ENCODE measurements around the gene TSEN15.

Gene TSEN15

GRCh38 chr1:184110272-184111204 lies 59.0 kb downstream of the TSEN15 start:
- DNase-seq: no peak

GRCh38 chr1:184112176-184112948 lies 60.8 kb downstream of the TSEN15 start:
- DNase-seq: no peak

GRCh38 chr1:184113251-184113650 lies 61.7 kb downstream of the TSEN15 start:
- DNase-seq: no peak

GRCh38 chr1:184114818-184115398 lies 63.4 kb downstream of the TSEN15 start:
- DNase-seq: no peak

GRCh38 chr1:184116287-184116686 lies 64.8 kb downstream of the TSEN15 start:
- no peak for DNase-seq

- DNase-seq: no peak
These were observed 66.5 kb downstream of the TSEN15 start for GRCh38 chr1:184118046-184118445.

Measured in stimulated activated naive CD4-positive, alpha-beta T cell (primary cell).